Ovary (tissue), 9 donors: ENCODE results near the gene PRKCD. TPM values are rescaled to one million over a fixed set of nuclear protein-coding genes. Genes with fewer than 3 reads are reported as not detected.

Experiments used
- DNase-seq, 5 donors: peaks; one replicate each; pipeline ENCODE4 v3.0.0-alpha.2; 2019 to 2020
- H3K27ac ChIP-seq, 2 donors: fragments of 200-600 bp; one replicate each; pipeline versions ENCODE4 v1.5.1 to v1.8.0; 2019 to 2022
- H3K27me3 ChIP-seq: fragments of 200-600 bp; one replicate; pipeline ENCODE4 v1.8.0; 2022
- H3K36me3 ChIP-seq: fragments of 200-600 bp; sonication (generic); one replicate; pipeline ENCODE4 v1.5.1; 2019
- H3K4me1 ChIP-seq: one replicate; pipeline ENCODE4 v1.8.1; 2013; ENCODE audit warnings: mild to moderate bottlenecking, moderate library complexity; ENCODE audit not compliant: insufficient read depth
- H3K4me3 ChIP-seq: fragments of 200-600 bp; sonication (generic); one replicate; pipeline ENCODE4 v1.5.1; 2017
- H3K9me3 ChIP-seq, 2 donors: fragments of 200-600 bp in 1 of 2; sonication (generic) in 1 of 2; one replicate each; pipeline versions ENCODE4 v1.5.1 to v1.8.1; 2013 to 2019; ENCODE audit warnings: mild to moderate bottlenecking in 1 of 2, moderate library complexity in 1 of 2
- EP300 ChIP-seq: sonication (generic); formaldehyde crosslinking; IDR thresholded peaks from one replicate; pipeline ENCODE4 v1.6.1; 2017; ENCODE audit warnings: antibody characterized with exemption
- POLR2A ChIP-seq: fragments of 450-650 bp; IDR thresholded peaks from one replicate; pipeline ENCODE4 v1.6.1; 2017; ENCODE audit warnings: antibody characterized with exemption, mild to moderate bottlenecking, moderate library complexity
- WGBS, 3 donors: extraction: QIAGEN DNeasy Blood & Tissue Kit in 1 of 3; methylation state at CpG; one replicate each; pipeline versions ENCODE4 v1.1.5 to v1.1.7; 2013 to 2017; 5-methylcytosine and 5-hydroxymethylcytosine counted together
- intact Hi-C, 4 donors: fragments of 100-400 bp; cut with DNase I; formaldehyde crosslinking; loops; one replicate each; pipeline versions ENCODE4 v1.11.0 to v1.15.1; 2022 to 2023
- polyA plus RNA-seq, 2 donors: library from polyadenylated mRNA; stranded (reverse); fragments of 200-250 nt in 1 of 2; fragments of 350-450 nt in 1 of 2; fragmentation: Illumina TruSeq in 1 of 2; extraction: RNeasy Lipid Tissue Mini Kit (QIAGEN cat#74804) in 1 of 2; gene quantifications; one replicate each; pipeline ENCODE4 v1.2.3, GENCODE V29; 2013 to 2014
- total RNA-seq, 7 donors: library from RNA; depleted of rRNA in 2 of 7; stranded (reverse); fragments of >200 nt in 2 of 7; fragmentation: NEBNext Ultra II Directional in 3 of 7; extraction: Animal tissue kit (Norgen Biotek cat#: 25700) in 3 of 7; gene quantifications; one replicate each; pipeline versions ENCODE4 v1.1.0 to v1.2.4, GENCODE V29; 2016 to 2023
- TF ChIP-seq, protein P1 (sequence below), 3 donors: fragments of 450-650 bp in 2 of 3; fragments of 200-600 bp in 1 of 3; IDR thresholded peaks; one replicate each; pipeline versions ENCODE4 v1.5.1 to v1.8.0; 2016 to 2022; ENCODE audit warnings: antibody characterized with exemption in 3 of 3, mild to moderate bottlenecking in 1 of 3
- donor health status: DM: no; HTN: no; CAD: no; lungs with moderate emphysema.
- donor health status: DM: no; HTN: no; CAD: no.
- donor health status: Bipolar disorder and iron deficiency.
- donor health status: DM: yes; HTN: yes; CAD: no.
- donor health status: DM: no; HTN: no; CAD: no.
- donor health status: DM: yes; HTN: yes; CAD: no.

PRKCD gene
- total and polyA plus RNA-seq, 9 donors = 6.6 to 22.2 (median 15.2) TPM

DNA sequence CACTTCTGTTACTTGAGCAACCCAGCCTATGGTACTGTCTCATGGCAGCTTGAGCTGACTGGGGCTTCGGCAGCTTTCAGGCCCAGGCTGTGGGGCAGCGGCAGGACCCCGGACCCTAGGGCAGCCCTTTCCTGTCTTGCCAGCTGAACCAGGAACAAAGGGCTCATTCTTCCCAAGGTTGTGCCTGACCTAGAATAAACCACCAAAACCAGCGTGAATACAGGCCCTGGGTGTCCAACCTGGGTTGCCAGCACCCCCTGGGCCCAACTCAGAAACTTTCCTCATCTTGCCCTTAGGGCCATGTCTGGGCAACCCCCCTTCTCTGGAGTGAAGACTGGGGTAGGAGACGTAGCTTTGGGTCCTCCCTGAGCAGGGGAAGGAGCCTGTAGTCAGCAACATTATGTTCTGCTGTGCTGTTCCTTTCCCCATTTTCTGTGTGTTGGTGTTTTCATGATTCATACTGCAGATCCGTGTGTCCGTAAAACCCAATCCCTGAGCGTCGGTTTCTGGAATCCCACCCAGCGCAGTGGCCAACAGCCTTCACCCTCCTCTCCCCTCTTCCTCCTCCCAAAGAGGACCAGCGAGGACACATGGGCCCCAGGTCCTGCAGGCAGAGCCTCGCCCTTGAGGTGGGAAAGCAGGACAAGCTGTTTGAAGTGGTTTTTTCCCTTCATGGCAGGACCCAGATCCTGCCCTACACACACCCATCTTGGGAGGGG, 61.3 kb downstream of the PRKCD start:
- WGBS, 3 donors = 76 to 81% (median 78%) methylated on average over 12 of the region's 12 CpGs

DNA sequence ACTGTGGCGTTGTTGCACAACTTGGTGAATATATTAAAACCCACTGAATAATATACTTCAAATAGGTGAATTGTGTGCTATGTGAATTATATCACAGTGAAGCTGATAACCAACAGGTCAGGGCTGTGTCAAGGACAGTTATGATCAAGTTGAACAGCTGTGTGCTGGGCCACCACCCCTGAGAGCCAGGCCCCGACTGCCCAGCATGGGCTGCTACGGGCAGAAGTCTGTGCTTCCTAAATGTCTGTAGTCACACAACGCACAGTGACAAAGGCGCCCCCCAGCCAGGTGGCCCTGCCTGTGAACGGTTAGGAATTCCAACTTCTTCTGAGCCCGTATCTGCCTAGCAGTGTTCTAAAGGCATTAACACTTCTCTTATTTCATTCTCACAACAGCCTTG, 62.0 kb downstream of the PRKCD start:
- DNase-seq = no peak
- WGBS, 3 donors = 46 to 61% (median 52%) methylated on average over 7 of the region's 7 CpGs
- H3K36me3 ChIP-seq = no peaks in the 10 kb centered on the region

More for the DNA sequence above, 61.3 kb downstream of the PRKCD start:
- no peak overlapping the region for H3K27ac ChIP-seq
- no peaks in the 10 kb centered on the region for H3K4me1 ChIP-seq
- intact Hi-C loops = no loop called here
- no peaks in the 10 kb centered on the region for H3K36me3 ChIP-seq
- H3K27me3 ChIP-seq = no peaks in the 10 kb centered on the region
- TF ChIP-seq, protein P1, sequence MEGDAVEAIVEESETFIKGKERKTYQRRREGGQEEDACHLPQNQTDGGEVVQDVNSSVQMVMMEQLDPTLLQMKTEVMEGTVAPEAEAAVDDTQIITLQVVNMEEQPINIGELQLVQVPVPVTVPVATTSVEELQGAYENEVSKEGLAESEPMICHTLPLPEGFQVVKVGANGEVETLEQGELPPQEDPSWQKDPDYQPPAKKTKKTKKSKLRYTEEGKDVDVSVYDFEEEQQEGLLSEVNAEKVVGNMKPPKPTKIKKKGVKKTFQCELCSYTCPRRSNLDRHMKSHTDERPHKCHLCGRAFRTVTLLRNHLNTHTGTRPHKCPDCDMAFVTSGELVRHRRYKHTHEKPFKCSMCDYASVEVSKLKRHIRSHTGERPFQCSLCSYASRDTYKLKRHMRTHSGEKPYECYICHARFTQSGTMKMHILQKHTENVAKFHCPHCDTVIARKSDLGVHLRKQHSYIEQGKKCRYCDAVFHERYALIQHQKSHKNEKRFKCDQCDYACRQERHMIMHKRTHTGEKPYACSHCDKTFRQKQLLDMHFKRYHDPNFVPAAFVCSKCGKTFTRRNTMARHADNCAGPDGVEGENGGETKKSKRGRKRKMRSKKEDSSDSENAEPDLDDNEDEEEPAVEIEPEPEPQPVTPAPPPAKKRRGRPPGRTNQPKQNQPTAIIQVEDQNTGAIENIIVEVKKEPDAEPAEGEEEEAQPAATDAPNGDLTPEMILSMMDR (IDR thresholded peaks at IDR 0.05) = no peak
- TF ChIP-seq EP300 (no peak), POLR2A (no peak)
- H3K4me3 ChIP-seq = no peak overlapping the region
- DNase-seq = peak in 1 of 5 donors; percentile 17
- H3K9me3 ChIP-seq = no peaks in the 10 kb centered on the region

DNA sequence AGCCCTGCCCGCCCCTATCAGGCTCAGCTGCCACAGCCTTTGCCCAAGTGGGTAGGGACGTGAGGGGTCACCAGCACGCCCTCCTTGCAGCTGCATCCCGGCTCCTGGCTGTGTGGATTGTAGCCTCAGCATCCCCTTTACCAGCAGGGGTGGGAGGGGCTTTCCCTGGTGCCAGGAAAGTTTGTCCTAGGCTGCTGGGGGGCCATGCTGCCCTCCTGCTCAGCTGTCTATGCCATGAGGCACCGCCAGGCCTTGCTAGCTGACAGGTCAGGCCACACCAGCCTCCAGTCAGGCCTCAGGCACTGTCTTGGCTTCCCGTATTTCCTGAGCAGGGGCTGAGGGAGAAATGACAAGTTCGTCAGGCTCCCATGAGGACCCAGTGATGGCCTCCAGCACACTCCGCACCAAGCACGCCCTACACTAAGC, 62.5 kb downstream of the PRKCD start:
- Histone ChIP-seq H3K4me3 (no peak overlapping the region), H3K27me3 (no peaks in the 10 kb centered on the region), H3K36me3 (no peaks in the 10 kb centered on the region), H3K27ac (no peak overlapping the region), H3K9me3 (no peaks in the 10 kb centered on the region), H3K4me1 (no peaks in the 10 kb centered on the region)
- TF ChIP-seq, protein P1 (IDR thresholded peaks at IDR 0.05) = no peak
- TF ChIP-seq POLR2A = no peak
- TF ChIP-seq EP300 = no peak
- intact Hi-C loops = no loop called here
- WGBS, 3 donors = 82 to 83% (median 83%) methylated on average over 9 of the region's 9 CpGs
- DNase-seq = no peak

More for the DNA sequence above, 62.0 kb downstream of the PRKCD start:
- intact Hi-C loops = no loop called here
- Histone ChIP-seq H3K4me1 (no peaks in the 10 kb centered on the region), H3K27ac (no peak overlapping the region), H3K9me3 (no peaks in the 10 kb centered on the region), H3K27me3 (no peaks in the 10 kb centered on the region), H3K4me3 (no peak overlapping the region)
- TF ChIP-seq, protein P1 (IDR thresholded peaks at IDR 0.05) = no peak
- TF ChIP-seq EP300 = no peak
- TF ChIP-seq POLR2A = no peak

DNA sequence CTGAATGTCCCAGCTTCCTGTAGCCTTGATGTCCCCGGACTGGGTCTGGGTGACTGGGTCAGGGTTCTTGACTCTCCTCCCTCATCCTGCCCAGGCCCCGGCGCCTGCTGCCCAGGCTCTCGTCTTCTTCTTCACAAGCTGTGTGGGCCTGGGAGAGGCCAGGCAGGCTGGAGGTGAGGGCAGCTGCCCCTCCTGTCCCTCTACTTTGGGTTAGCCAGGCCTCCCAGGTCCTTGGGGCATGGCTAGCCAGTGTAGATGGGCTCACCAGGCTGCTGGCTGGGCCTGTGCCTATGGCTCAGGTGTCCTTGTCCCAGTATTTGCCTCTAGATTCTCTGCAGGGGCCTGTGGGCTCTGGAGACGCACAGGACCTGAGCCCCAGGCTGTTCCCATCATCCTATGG, 63.0 kb downstream of the PRKCD start:
- Histone ChIP-seq H3K27me3 (no peaks in the 10 kb centered on the region), H3K27ac (no peak overlapping the region), H3K9me3 (no peaks in the 10 kb centered on the region), H3K4me3 (no peak overlapping the region), H3K36me3 (no peaks in the 10 kb centered on the region), H3K4me1 (no peaks in the 10 kb centered on the region)
- TF ChIP-seq POLR2A (no peak), EP300 (no peak)
- TF ChIP-seq, protein P1 (IDR thresholded peaks at IDR 0.05) = no peak
- intact Hi-C loops = no loop called here
- 64 to 79% (median 68%) methylated on average over 4 to 5 of the region's 5 CpGs for WGBS, 3 donors
- DNase-seq = no peak
